PC-9 (cell line): Measurements from ENCODE around the gene NOP9. TPM values are rescaled to one million over a fixed set of nuclear protein-coding genes. Genes with fewer than 3 reads are reported as not detected.

Experiments
- BruUV-seq: library from RNA; stranded (reverse); fragments of 400-500 nt; replicated peaks from 2 replicates; lab custom pipeline; 2021; lab: Mats Ljungman, UMichigan
- CTCF ChIA-PET: fragments of 300-600 bp; sonication (Branson Sonifier 250); formaldehyde crosslinking; loops from one replicate; lab custom pipeline; 2022; ENCODE audit warnings: antibody characterized with exemption; lab: Charles Lee
- POLR2A ChIA-PET: fragments of 300-600 bp; sonication (Branson Sonifier 250); formaldehyde crosslinking; loops from one replicate; lab custom pipeline; 2022; ENCODE audit warnings: antibody characterized with exemption; ENCODE audit not compliant: unreplicated experiment; lab: Charles Lee
- DNase-seq, 2 experiments: peaks; one replicate each; pipeline versions ENCODE4 v3.0.0 to v3.0.0-alpha.2; 2015 to 2022; ENCODE audit warnings: mixed read lengths in 1 of 2
- H2AFZ ChIP-seq: fragments of 200-600 bp; sonication (generic); 2 replicates; pipeline ENCODE4 v1.8.1; 2017; ENCODE audit warnings: antibody characterized with exemption
- H3F3A ChIP-seq: fragments of 200-600 bp; sonication (generic); 2 replicates; pipeline ENCODE4 v1.8.1; 2017; ENCODE audit warnings: antibody characterized with exemption, mild to moderate bottlenecking, low read depth; ENCODE audit not compliant: insufficient read depth
- H3K27ac ChIP-seq: fragments of 200-600 bp; sonication (generic); 2 replicates; pipeline ENCODE4 v1.6.1; 2016; ENCODE audit warnings: mixed run types
- H3K27me3 ChIP-seq: fragments of 200-600 bp; sonication (generic); 2 replicates; pipeline ENCODE4 v1.6.1; 2016; ENCODE audit warnings: low read depth, mixed run types; ENCODE audit not compliant: insufficient read depth
- H3K36me3 ChIP-seq: fragments of 200-600 bp; sonication (generic); 2 replicates; pipeline ENCODE4 v1.6.1; 2016; ENCODE audit warnings: low read depth, mixed run types
- H3K4me1 ChIP-seq: fragments of 200-600 bp; sonication (generic); replicated peaks from 2 replicates; pipeline ENCODE4 v1.6.1; 2016; ENCODE audit warnings: mixed run types; ENCODE audit not compliant: insufficient read depth
- H3K4me2 ChIP-seq: fragments of 200-600 bp; sonication (generic); 2 replicates; pipeline ENCODE4 v1.6.1; 2017; ENCODE audit warnings: mixed run types
- H3K4me3 ChIP-seq: fragments of 200-600 bp; sonication (generic); 2 replicates; pipeline ENCODE4 v1.6.1; 2016; ENCODE audit warnings: mixed run types
- H3K79me2 ChIP-seq: fragments of 200-600 bp; sonication (generic); 2 replicates; pipeline ENCODE4 v1.6.1; 2017; ENCODE audit warnings: low read depth, mixed run types
- H3K9me2 ChIP-seq: fragments of 200-600 bp; sonication (generic); 2 replicates; pipeline ENCODE4 v1.8.1; 2017; ENCODE audit warnings: mild to moderate bottlenecking; ENCODE audit not compliant: insufficient read depth
- H3K9me3 ChIP-seq: fragments of 200-600 bp; sonication (generic); 2 replicates; pipeline ENCODE4 v1.8.1; 2016; ENCODE audit warnings: low read depth; ENCODE audit not compliant: insufficient read depth
- H4K20me1 ChIP-seq: fragments of 200-600 bp; sonication (generic); 2 replicates; pipeline ENCODE4 v1.8.1; 2017; ENCODE audit not compliant: insufficient read depth
- CTCF ChIP-seq: fragments of 200-600 bp; sonication (generic); conservative IDR thresholded peaks from 2 replicates; pipeline ENCODE4 v1.6.1; 2017; ENCODE audit warnings: mixed run types, antibody characterized with exemption, mild to moderate bottlenecking, moderate library complexity
- EZH2 ChIP-seq: fragments of 200-600 bp; sonication (generic); IDR thresholded peaks from 2 replicates; pipeline ENCODE4 v1.8.0; 2017; ENCODE audit warnings: antibody characterized with exemption, low read depth
- intact Hi-C: fragments of 100-400 bp; cut with micrococcal nuclease; formaldehyde crosslinking; loops from one replicate; pipeline ENCODE4 v1.10.0; 2022; ENCODE audit not compliant: unreplicated experiment
- total RNA-seq: library from RNA; stranded (reverse); gene quantifications from 2 replicates; pipeline ENCODE4 v1.2.3, GENCODE V29; 2021

Gene NOP9
- total RNA-seq, 1 experiment from 2014 or later, result 24.4 TPM

- no peak overlapping the region for H3K27ac ChIP-seq
- DNase-seq, result peak in 1 of 2 experiments; percentile 16
- TF ChIP-seq EZH2 (no peak), CTCF (no peak)
- H3F3A ChIP-seq, result no peaks in the 10 kb centered on the region
- H2AFZ ChIP-seq, result no peak overlapping the region
- no peak overlapping the region for H3K4me3 ChIP-seq
- H3K36me3 ChIP-seq, result no peaks in the 10 kb centered on the region
- no peak overlapping the region for H3K4me2 ChIP-seq
- BruUV-seq, result no TSS peak
- no peaks in the 10 kb centered on the region for H4K20me1 ChIP-seq
- no peaks in the 10 kb centered on the region for H3K79me2 ChIP-seq
- H3K27me3 ChIP-seq, result no peaks in the 10 kb centered on the region
- ChIA-PET POLR2A (interaction anchor here (0.5 kb wide), 1 partner anchor 116 kb away, joined by 8 read pairs; no protein-coding TSS in a partner anchor), CTCF (interaction anchor here (1.2 kb wide), 1 partner anchor 10 kb away, joined by 3 read pairs; no protein-coding TSS in a partner anchor)
- H3K4me1 ChIP-seq, result no peaks in the 10 kb centered on the region
- no peaks in the 10 kb centered on the region for H3K9me3 ChIP-seq
- no peaks in the 10 kb centered on the region for H3K9me2 ChIP-seq
- intact Hi-C loops, result no loop called here
Measured at GRCh38 chr14:24263848-24264247, 35.8 kb upstream of the NOP9 start.

GRCh38 chr14:24264298-24264697 is 35.4 kb upstream of the NOP9 start:
- no peaks in the 10 kb centered on the region for H4K20me1 ChIP-seq
- intact Hi-C loops, result no loop called here
- H3K4me3 ChIP-seq, result no peak overlapping the region
- DNase-seq, result peak in 1 of 2 experiments; percentile 8
- H3F3A ChIP-seq, result no peaks in the 10 kb centered on the region
- no peaks in the 10 kb centered on the region for H3K9me3 ChIP-seq
- ChIA-PET POLR2A (interaction anchor here (0.5 kb wide), 1 partner anchor 116 kb away, joined by 8 read pairs; no protein-coding TSS in a partner anchor), CTCF (interaction anchor here (1.3 kb wide), 1 partner anchor 22 kb away, joined by 3 read pairs; the partner anchor contains the start of gene TINF2)
- no peak overlapping the region for H2AFZ ChIP-seq
- no peak overlapping the region for H3K4me2 ChIP-seq
- no peak overlapping the region for H3K27ac ChIP-seq
- TF ChIP-seq EZH2 (no peak), CTCF (no peak)
- no TSS peak for BruUV-seq
- H3K9me2 ChIP-seq, result no peaks in the 10 kb centered on the region
- H3K79me2 ChIP-seq, result no peaks in the 10 kb centered on the region
- H3K36me3 ChIP-seq, result no peaks in the 10 kb centered on the region
- H3K4me1 ChIP-seq, result no peaks in the 10 kb centered on the region
- no peaks in the 10 kb centered on the region for H3K27me3 ChIP-seq

- Histone ChIP-seq H3F3A (no peaks in the 10 kb centered on the region), H3K4me2 (no peak overlapping the region), H3K4me3 (no peak overlapping the region), H3K36me3 (no peaks in the 10 kb centered on the region), H3K9me3 (no peaks in the 10 kb centered on the region), H3K79me2 (no peaks in the 10 kb centered on the region), H4K20me1 (no peaks in the 10 kb centered on the region), H3K9me2 (no peaks in the 10 kb centered on the region), H2AFZ (no peak overlapping the region), H3K4me1 (peaks cover under 1% of the 10 kb centered on the region; the same call in 1 of the 2 replicates), H3K27me3 (no peaks in the 10 kb centered on the region), H3K27ac (no peak overlapping the region)
- intact Hi-C loops, result no loop called here
- ChIA-PET CTCF (no interaction called here), POLR2A (no interaction called here)
- TF ChIP-seq CTCF, result no peak
- no peak for TF ChIP-seq EZH2
- BruUV-seq, result no TSS peak
- no peak for DNase-seq
Measured at GRCh38 chr14:24266344-24267244, 33.1 kb upstream of the NOP9 start.
